Activated CD8-positive, alpha-beta T cell treated with anti-CD3 and anti-CD28 coated beads for 36 hours (primary cell): Measurements from ENCODE around the gene GJD3. TPM values are rescaled to one million over a fixed set of nuclear protein-coding genes. Genes with fewer than 3 reads are reported as not detected.

Experiments
- ATAC-seq: fragments of 200-7000 bp; cut with Tn5 transposase; one replicate; pipeline ENCODE4 v1.10.0; 2021; ENCODE audit warnings: mild to moderate bottlenecking, moderate library complexity
- CTCF ChIA-PET: fragments of 350-600 bp; sonication (Branson Sonifier 250); formaldehyde crosslinking; loops from one replicate; lab custom pipeline; 2021; ENCODE audit warnings: antibody characterized with exemption; lab: Charles Lee
- POLR2A ChIA-PET: fragments of 350-600 bp; sonication (Branson Sonifier 250); formaldehyde crosslinking; loops from one replicate; lab custom pipeline; 2021; ENCODE audit warnings: antibody characterized with exemption; lab: Charles Lee
- DNase-seq: peaks from one replicate; pipeline ENCODE4 v3.0.0-alpha.2; 2020
- H3K27ac Mint-ChIP-seq: one replicate; pipeline ENCODE4 v1.8.0; 2021; ENCODE audit warnings: mild to moderate bottlenecking, mixed read lengths
- H3K27me3 Mint-ChIP-seq: one replicate; pipeline ENCODE4 v1.8.0; 2021; ENCODE audit warnings: mixed read lengths
- H3K36me3 Mint-ChIP-seq: one replicate; pipeline ENCODE4 v1.8.0; 2021; ENCODE audit warnings: low read depth, mixed read lengths
- H3K4me1 Mint-ChIP-seq: one replicate; pipeline ENCODE4 v1.8.0; 2021; ENCODE audit warnings: low read depth, mixed read lengths
- H3K4me3 Mint-ChIP-seq: one replicate; pipeline ENCODE4 v1.8.0; 2021; ENCODE audit warnings: mild to moderate bottlenecking, moderate library complexity, mixed read lengths
- H3K9me3 Mint-ChIP-seq: one replicate; pipeline ENCODE4 v1.8.0; 2021; ENCODE audit warnings: mixed read lengths
- CTCF ChIP-seq: fragments of 200-600 bp; IDR thresholded peaks from one replicate; pipeline ENCODE4 v1.8.0; 2022; ENCODE audit warnings: antibody characterized with exemption, mild to moderate bottlenecking
- intact Hi-C: fragments of 100-400 bp; cut with micrococcal nuclease; formaldehyde crosslinking; loops from one replicate; pipeline ENCODE4 v1.10.0; 2022
- total RNA-seq, 2 experiments: library from RNA; stranded (reverse); gene quantifications; one replicate each; pipeline ENCODE4 v1.2.3, GENCODE V29; 2021

The GJD3 gene
- total RNA-seq, 2 experiments from 2014 or later, result not detected

GRCh38 chr17:40352779-40353394 is 11.7 kb downstream of the GJD3 start:
- intact Hi-C loops, result no loop called here
- Mint-ChIP-seq H3K9me3 (no peaks in the 10 kb centered on the region), H3K27ac (peak overlapping the region; percentile 28), H3K4me1 (peaks cover 32% of the 10 kb centered on the region), H3K27me3 (no peaks in the 10 kb centered on the region), H3K36me3 (peaks cover 36% of the 10 kb centered on the region), H3K4me3 (no peak overlapping the region)
- TF ChIP-seq CTCF, result no peak
- ChIA-PET POLR2A (interaction anchor here (0.9 to 8.5 kb wide), 3 partner anchors 34 to 65 kb away, joined by 3 to 79 read pairs (median 3); partner anchors contain the start of genes CDC6 and RARA), CTCF (interaction anchor here (0.8 to 26.3 kb wide), 6 partner anchors 9 to 162 kb away, joined by 3 to 780 read pairs (median 6); partner anchors contain the start of genes CDC6 and RARA)
- DNase-seq, result no peak
- ATAC-seq, result peak; percentile 49

GRCh38 chr17:40352237-40352778 is 12.2 kb downstream of the GJD3 start:
- Mint-ChIP-seq H3K9me3 (no peaks in the 10 kb centered on the region), H3K4me1 (peaks cover 36% of the 10 kb centered on the region), H3K27me3 (no peaks in the 10 kb centered on the region), H3K27ac (peak overlapping the region; percentile 28), H3K36me3 (peaks cover 36% of the 10 kb centered on the region), H3K4me3 (no peak overlapping the region)
- ATAC-seq (no peak), DNase-seq (no peak)
- ChIA-PET CTCF (interaction anchor here (1.3 to 26.3 kb wide), 4 partner anchors 10 to 161 kb away, joined by 3 to 780 read pairs (median 6); partner anchors contain the start of genes CDC6 and RARA), POLR2A (interaction anchor here (0.9 to 8.5 kb wide), 3 partner anchors 33 to 64 kb away, joined by 3 to 79 read pairs (median 3); partner anchors contain the start of genes CDC6 and RARA)
- intact Hi-C loops, result no loop called here
- no peak for TF ChIP-seq CTCF

- no peak overlapping the region for H3K4me3 Mint-ChIP-seq
- no peaks in the 10 kb centered on the region for H3K9me3 Mint-ChIP-seq
- no peak for ATAC-seq
- H3K36me3 Mint-ChIP-seq, result peaks cover 36% of the 10 kb centered on the region
- peaks cover 43% of the 10 kb centered on the region for H3K4me1 Mint-ChIP-seq
- no peak for TF ChIP-seq CTCF
- DNase-seq, result no peak
- ChIA-PET POLR2A (interaction anchor here (0.9 to 8.5 kb wide), 3 partner anchors 33 to 64 kb away, joined by 3 to 79 read pairs (median 3); partner anchors contain the start of genes CDC6 and RARA), CTCF (interaction anchor here (1.4 to 26.3 kb wide), 3 partner anchors 11 to 150 kb away, joined by 6 to 780 read pairs (median 7); partner anchors contain the start of genes CDC6 and RARA)
- intact Hi-C loops, result no loop called here
- H3K27me3 Mint-ChIP-seq, result no peaks in the 10 kb centered on the region
- H3K27ac Mint-ChIP-seq, result no peak overlapping the region
Observed at GRCh38 chr17:40351359-40352236, 12.9 kb downstream of the GJD3 start.

GRCh38 chr17:40350689-40351358 is 13.7 kb downstream of the GJD3 start:
- intact Hi-C loops, result no loop called here
- no peak overlapping the region for H3K4me3 Mint-ChIP-seq
- no peaks in the 10 kb centered on the region for H3K9me3 Mint-ChIP-seq
- DNase-seq, result no peak
- TF ChIP-seq CTCF, result no peak
- CTCF ChIA-PET, result interaction anchor here (26.3 kb wide), 1 partner anchor 42 kb away, joined by 780 read pairs; the partner anchor contains the start of genes CDC6 and RARA
- H3K27me3 Mint-ChIP-seq, result no peaks in the 10 kb centered on the region
- ATAC-seq, result no peak
- no peak overlapping the region for H3K27ac Mint-ChIP-seq
- peaks cover 50% of the 10 kb centered on the region for H3K4me1 Mint-ChIP-seq
- peaks cover 36% of the 10 kb centered on the region for H3K36me3 Mint-ChIP-seq
- POLR2A ChIA-PET, result interaction anchor here (8.5 kb wide), 1 partner anchor 44 kb away, joined by 79 read pairs; the partner anchor contains the start of gene RARA
